Loucy (cell line): ENCODE measurements around the gene PTPRN2.

Experiments
- EZH2phosphoT487 ChIP-seq: fragments of 200-600 bp; IDR thresholded peaks from 2 replicates; pipeline ENCODE4 v1.6.1; 2018; ENCODE audit warnings: antibody characterized with exemption, mild to moderate bottlenecking, moderate library complexity, borderline replicate concordance
- TF ChIP-seq, protein P1 (sequence below): fragments of 200-600 bp; sonication (generic); conservative IDR thresholded peaks from 2 replicates; pipeline ENCODE4 v1.5.1; 2014; ENCODE audit warnings: mild to moderate bottlenecking, antibody characterized with exemption, low read length

DNA sequence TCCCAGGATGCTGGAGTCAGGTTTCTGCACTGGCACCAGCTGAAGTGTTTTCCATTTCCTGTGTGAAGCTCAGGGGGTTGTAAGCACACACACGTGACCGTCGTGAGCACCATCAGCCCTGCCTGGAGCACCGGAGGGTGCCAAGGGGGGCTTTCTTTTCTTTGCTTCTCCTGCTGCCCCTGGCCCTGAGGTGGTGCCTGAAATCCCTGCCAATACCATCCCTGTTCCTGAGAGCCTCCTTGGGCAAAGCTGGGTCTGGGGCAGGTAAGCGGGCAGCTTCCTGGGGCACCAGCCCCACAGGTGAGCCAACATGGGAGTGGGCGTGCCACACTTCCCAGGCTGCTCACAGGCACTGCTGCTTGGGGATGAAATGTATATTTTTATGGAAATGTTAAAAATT, 657.2 kb downstream of the PTPRN2 start:
- TF ChIP-seq, protein P1, sequence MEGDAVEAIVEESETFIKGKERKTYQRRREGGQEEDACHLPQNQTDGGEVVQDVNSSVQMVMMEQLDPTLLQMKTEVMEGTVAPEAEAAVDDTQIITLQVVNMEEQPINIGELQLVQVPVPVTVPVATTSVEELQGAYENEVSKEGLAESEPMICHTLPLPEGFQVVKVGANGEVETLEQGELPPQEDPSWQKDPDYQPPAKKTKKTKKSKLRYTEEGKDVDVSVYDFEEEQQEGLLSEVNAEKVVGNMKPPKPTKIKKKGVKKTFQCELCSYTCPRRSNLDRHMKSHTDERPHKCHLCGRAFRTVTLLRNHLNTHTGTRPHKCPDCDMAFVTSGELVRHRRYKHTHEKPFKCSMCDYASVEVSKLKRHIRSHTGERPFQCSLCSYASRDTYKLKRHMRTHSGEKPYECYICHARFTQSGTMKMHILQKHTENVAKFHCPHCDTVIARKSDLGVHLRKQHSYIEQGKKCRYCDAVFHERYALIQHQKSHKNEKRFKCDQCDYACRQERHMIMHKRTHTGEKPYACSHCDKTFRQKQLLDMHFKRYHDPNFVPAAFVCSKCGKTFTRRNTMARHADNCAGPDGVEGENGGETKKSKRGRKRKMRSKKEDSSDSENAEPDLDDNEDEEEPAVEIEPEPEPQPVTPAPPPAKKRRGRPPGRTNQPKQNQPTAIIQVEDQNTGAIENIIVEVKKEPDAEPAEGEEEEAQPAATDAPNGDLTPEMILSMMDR, result no peak
- TF ChIP-seq EZH2phosphoT487, result no peak
